SU-DHL-6 (cell line): ENCODE results near the gene PPARD.

Experiments used
- H2AFZ ChIP-seq: fragments of 200-600 bp; sonication (generic); 2 replicates; pipeline ENCODE4 v1.6.1; 2014; ENCODE audit warnings: low read depth, mild to moderate bottlenecking, moderate library complexity, mixed read lengths, antibody characterized with exemption, low read length; ENCODE audit not compliant: severe bottlenecking
- H3F3A ChIP-seq: fragments of 200-600 bp; shearing (Covaris generic); 2 replicates; pipeline ENCODE4 v1.6.0; 2016; ENCODE audit warnings: antibody characterized with exemption, mild to moderate bottlenecking; ENCODE audit not compliant: insufficient read depth
- H3K27ac ChIP-seq: fragments of 200-600 bp; sonication (generic); 2 replicates; pipeline ENCODE4 v1.5.1; 2016; ENCODE audit warnings: low read depth, mild to moderate bottlenecking, low read length, moderate library complexity, mixed read lengths
- H3K27me3 ChIP-seq: fragments of 200-600 bp; sonication (generic), shearing (Covaris generic); 2 replicates; pipeline ENCODE4 v1.6.0; 2014; ENCODE audit warnings: mild to moderate bottlenecking, low read length
- H3K36me3 ChIP-seq: fragments of 200-600 bp; sonication (generic); 2 replicates; pipeline ENCODE4 v1.6.1; 2014; ENCODE audit warnings: mild to moderate bottlenecking, low read length, mixed read lengths
- H3K4me2 ChIP-seq: fragments of 300-600, 200-600 bp; shearing (Covaris generic), sonication (generic); 2 replicates; pipeline ENCODE4 v1.6.0; 2014; ENCODE audit warnings: low read length, low read depth, mild to moderate bottlenecking; ENCODE audit not compliant: poor library complexity, severe bottlenecking
- H3K4me3 ChIP-seq: fragments of 200-600 bp; sonication (generic); 2 replicates; pipeline ENCODE4 v1.5.1; 2014; ENCODE audit warnings: antibody characterized with exemption, low read length, mild to moderate bottlenecking, mixed read lengths; ENCODE audit not compliant: insufficient read depth, poor library complexity, severe bottlenecking
- H3K79me2 ChIP-seq: fragments of 200-600 bp; sonication (generic); 2 replicates; pipeline ENCODE4 v1.6.1; 2014; ENCODE audit warnings: mild to moderate bottlenecking, low read length, moderate library complexity; ENCODE audit not compliant: insufficient read depth
- H3K9ac ChIP-seq: fragments of 200-600 bp; sonication (generic); 2 replicates; pipeline ENCODE4 v1.7.0; 2014; ENCODE audit warnings: mild to moderate bottlenecking, low read length
- H3K9me2 ChIP-seq: fragments of 200-600 bp; sonication (generic); replicated peaks from 2 replicates; pipeline ENCODE4 v1.6.1; 2014; ENCODE audit warnings: low read length; ENCODE audit not compliant: insufficient read depth
- H3K9me3 ChIP-seq: fragments of 200-600 bp; sonication (generic); 2 replicates; pipeline ENCODE4 v1.6.1; 2014; ENCODE audit warnings: low read length, mixed read lengths; ENCODE audit not compliant: insufficient read depth
- H4K20me1 ChIP-seq: fragments of 200-600 bp; sonication (generic); 2 replicates; pipeline ENCODE4 v1.6.1; 2014; ENCODE audit warnings: low read depth, mild to moderate bottlenecking, antibody characterized with exemption, low read length, moderate library complexity, mixed read lengths
- EZH2phosphoT487 ChIP-seq: fragments of 200-600 bp; sonication (generic), shearing (Covaris generic); conservative IDR thresholded peaks from 2 replicates; pipeline ENCODE4 v1.6.1; 2018; ENCODE audit warnings: mild to moderate bottlenecking, antibody characterized with exemption, low read length, moderate library complexity, mixed read lengths
- TF ChIP-seq, protein P1 (sequence below): fragments of 200-600 bp; sonication (generic); IDR thresholded peaks from one replicate; pipeline ENCODE4 v1.5.1; 2017; ENCODE audit warnings: antibody characterized with exemption, mild to moderate bottlenecking, low read length, moderate library complexity; ENCODE audit not compliant: insufficient read depth, poor library complexity, severe bottlenecking

Gene PPARD

GRCh38 chr6:35474942-35475570 lies 132.7 kb downstream of the PPARD start:
- peaks cover 23% of the 10 kb centered on the region for H3K36me3 ChIP-seq
- no peak overlapping the region for H3K4me2 ChIP-seq
- H3K79me2 ChIP-seq, result peaks cover 12% of the 10 kb centered on the region
- H3K9me2 ChIP-seq, result no peaks in the 10 kb centered on the region
- TF ChIP-seq EZH2phosphoT487, result no peak
- no peaks in the 10 kb centered on the region for H3K27me3 ChIP-seq
- H3F3A ChIP-seq, result peaks cover 59% of the 10 kb centered on the region
- no peak overlapping the region for H3K9ac ChIP-seq
- peaks cover 20% of the 10 kb centered on the region for H4K20me1 ChIP-seq
- H3K4me3 ChIP-seq, result no peak overlapping the region
- H2AFZ ChIP-seq, result no peak overlapping the region
- H3K27ac ChIP-seq, result no peak overlapping the region
- no peaks in the 10 kb centered on the region for H3K9me3 ChIP-seq

- H3K4me3 ChIP-seq, result no peak overlapping the region
- peaks cover 20% of the 10 kb centered on the region for H3K36me3 ChIP-seq
- H3F3A ChIP-seq, result peaks cover 55% of the 10 kb centered on the region
- H3K79me2 ChIP-seq, result peaks cover 8% of the 10 kb centered on the region; the same call in 1 of the 2 replicates
- no peak overlapping the region for H3K27ac ChIP-seq
- TF ChIP-seq, protein P1, sequence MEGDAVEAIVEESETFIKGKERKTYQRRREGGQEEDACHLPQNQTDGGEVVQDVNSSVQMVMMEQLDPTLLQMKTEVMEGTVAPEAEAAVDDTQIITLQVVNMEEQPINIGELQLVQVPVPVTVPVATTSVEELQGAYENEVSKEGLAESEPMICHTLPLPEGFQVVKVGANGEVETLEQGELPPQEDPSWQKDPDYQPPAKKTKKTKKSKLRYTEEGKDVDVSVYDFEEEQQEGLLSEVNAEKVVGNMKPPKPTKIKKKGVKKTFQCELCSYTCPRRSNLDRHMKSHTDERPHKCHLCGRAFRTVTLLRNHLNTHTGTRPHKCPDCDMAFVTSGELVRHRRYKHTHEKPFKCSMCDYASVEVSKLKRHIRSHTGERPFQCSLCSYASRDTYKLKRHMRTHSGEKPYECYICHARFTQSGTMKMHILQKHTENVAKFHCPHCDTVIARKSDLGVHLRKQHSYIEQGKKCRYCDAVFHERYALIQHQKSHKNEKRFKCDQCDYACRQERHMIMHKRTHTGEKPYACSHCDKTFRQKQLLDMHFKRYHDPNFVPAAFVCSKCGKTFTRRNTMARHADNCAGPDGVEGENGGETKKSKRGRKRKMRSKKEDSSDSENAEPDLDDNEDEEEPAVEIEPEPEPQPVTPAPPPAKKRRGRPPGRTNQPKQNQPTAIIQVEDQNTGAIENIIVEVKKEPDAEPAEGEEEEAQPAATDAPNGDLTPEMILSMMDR, result no peak
- TF ChIP-seq EZH2phosphoT487, result no peak
- no peaks in the 10 kb centered on the region for H3K27me3 ChIP-seq
- H3K9me3 ChIP-seq, result no peaks in the 10 kb centered on the region
- no peak overlapping the region for H3K9ac ChIP-seq
- no peak overlapping the region for H2AFZ ChIP-seq
- peaks cover 17% of the 10 kb centered on the region for H4K20me1 ChIP-seq
- no peaks in the 10 kb centered on the region for H3K9me2 ChIP-seq
- H3K4me2 ChIP-seq, result no peak overlapping the region
These were observed 133.2 kb downstream of the PPARD start for GRCh38 chr6:35475573-35475972.

DNA sequence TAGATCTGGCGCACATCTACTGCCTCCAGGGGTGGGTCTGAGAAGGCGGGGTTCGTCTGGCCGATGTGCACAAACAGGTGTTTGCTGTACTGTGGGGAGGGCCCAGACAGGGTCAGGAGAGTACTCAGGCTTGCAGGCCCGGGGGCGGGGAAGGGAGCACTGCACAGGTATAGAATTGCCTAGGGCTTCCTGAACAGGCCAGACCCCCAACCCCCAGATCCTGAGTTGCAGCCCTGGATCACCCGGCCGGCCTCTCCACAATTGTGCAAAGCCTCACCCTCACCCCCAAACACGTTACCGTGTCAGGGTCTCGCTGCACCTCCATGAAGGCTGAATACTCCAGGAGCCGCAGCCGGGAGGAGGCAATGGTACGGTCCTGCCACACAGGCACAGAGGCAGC lies 133.6 kb downstream of the PPARD start:
- Histone ChIP-seq H2AFZ (no peak overlapping the region), H3K9me2 (no peaks in the 10 kb centered on the region), H3F3A (peaks cover 51% of the 10 kb centered on the region), H3K27me3 (no peaks in the 10 kb centered on the region), H4K20me1 (peaks cover 13% of the 10 kb centered on the region), H3K4me2 (no peak overlapping the region), H3K79me2 (peaks cover 4% of the 10 kb centered on the region; the same call in 1 of the 2 replicates), H3K4me3 (no peak overlapping the region), H3K9me3 (no peaks in the 10 kb centered on the region), H3K27ac (no peak overlapping the region), H3K36me3 (peaks cover 16% of the 10 kb centered on the region), H3K9ac (no peak overlapping the region)
- TF ChIP-seq, protein P1, result no peak
- TF ChIP-seq EZH2phosphoT487, result no peak

DNA sequence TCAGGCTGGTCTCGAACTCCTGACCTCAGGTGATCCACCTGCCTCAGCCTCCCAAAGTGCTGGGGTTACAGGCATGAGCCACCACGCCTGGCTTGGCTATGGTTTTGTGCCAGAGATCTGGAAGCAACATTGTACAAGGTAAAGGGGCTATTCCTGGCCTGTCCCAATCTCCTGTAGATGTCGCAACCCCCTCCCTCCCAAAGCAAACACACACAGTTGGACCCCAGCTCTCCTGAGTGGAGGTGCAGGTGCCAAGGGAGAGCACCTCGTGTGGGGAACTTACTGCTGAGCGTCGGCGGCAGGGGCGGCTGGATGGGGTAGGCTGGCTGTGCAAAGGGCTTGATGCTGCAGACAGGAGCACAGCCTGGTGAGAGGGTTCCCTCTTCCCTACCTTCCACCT lies 134.7 kb downstream of the PPARD start:
- TF ChIP-seq EZH2phosphoT487, result no peak
- TF ChIP-seq, protein P1, result no peak
- no peaks in the 10 kb centered on the region for H3K79me2 ChIP-seq
- H2AFZ ChIP-seq, result no peak overlapping the region
- H3K4me2 ChIP-seq, result no peak overlapping the region
- no peaks in the 10 kb centered on the region for H3K9me2 ChIP-seq
- H3F3A ChIP-seq, result peaks cover 40% of the 10 kb centered on the region
- peaks cover 7% of the 10 kb centered on the region for H3K36me3 ChIP-seq
- H4K20me1 ChIP-seq, result peaks cover 6% of the 10 kb centered on the region; the same call in 1 of the 2 replicates
- no peak overlapping the region for H3K27ac ChIP-seq
- H3K9ac ChIP-seq, result no peak overlapping the region
- H3K9me3 ChIP-seq, result no peaks in the 10 kb centered on the region
- no peak overlapping the region for H3K4me3 ChIP-seq
- no peaks in the 10 kb centered on the region for H3K27me3 ChIP-seq
